HCT116 (cell line): Measurements from ENCODE around the gene CDH9. TPM values are rescaled to one million over a fixed set of nuclear protein-coding genes. Genes with fewer than 3 reads are reported as not detected.

ENCODE experiments used
- ATAC-seq: fragments of 200-7000 bp; cut with Tn5 transposase; 2 replicates; pipeline ENCODE4 v1.9.1; 2020; ENCODE audit warnings: mild to moderate bottlenecking, moderate library complexity
- BruUV-seq: library from RNA; stranded (reverse); fragments of 400-500 nt; replicated peaks from 2 replicates; lab custom pipeline; 2021; lab: Mats Ljungman, UMichigan
- CTCF ChIA-PET: fragments of 300-600 bp; sonication (Branson Sonifier 250); formaldehyde crosslinking; loops from one replicate; lab custom pipeline; 2021; ENCODE audit warnings: antibody characterized with exemption; lab: Charles Lee
- POLR2A ChIA-PET: fragments of 300-600, 350-600 bp; sonication (Branson Sonifier 250); formaldehyde crosslinking; loops from one replicate; lab custom pipeline; 2021; ENCODE audit warnings: antibody characterized with exemption; lab: Charles Lee
- RAD21 ChIA-PET, 2 experiments: fragments of 300-600 bp; sonication (Branson Sonifier 250); formaldehyde crosslinking; loops; one replicate each; lab custom pipeline; 2023; ENCODE audit warnings: low total read pairs in 2 of 2; ENCODE audit not compliant: uncharacterized antibody in 2 of 2, unreplicated experiment in 2 of 2, low non-redundant PET in 1 of 2; lab: Charles Lee
- DNase-seq: peaks from one replicate; pipeline ENCODE4 v3.0.0-alpha.2; 2010; ENCODE audit warnings: low read depth, low spot score
- H2AFZ ChIP-seq: fragments of 200-600 bp; shearing (Covaris generic), sonication (generic); 2 replicates; pipeline ENCODE4 v1.6.1; 2017; ENCODE audit warnings: low read depth, mixed run types, mixed read lengths, antibody characterized with exemption, low read length; ENCODE audit not compliant: poor library complexity, severe bottlenecking
- H3K27ac ChIP-seq: 2 replicates; pipeline ENCODE4 v1.5.1; 2012; ENCODE audit warnings: low read depth, low read length
- H3K27me3 ChIP-seq: fragments of 200-600 bp; sonication (generic); 2 replicates; pipeline ENCODE4 v1.6.1; 2016; ENCODE audit warnings: mixed run types, low read length, mixed read lengths; ENCODE audit not compliant: insufficient read depth
- H3K36me3 ChIP-seq, 2 experiments: fragments of 200-500 bp in 1 of 2; fragments of 200-600 bp in 1 of 2; sonication (Bioruptor generic) in 1 of 2; sonication (generic) in 1 of 2; 2 replicates each; pipeline versions ENCODE4 v1.5.1 to v1.6.1; 2014 to 2016; ENCODE audit warnings: low read length in 2 of 2, inconsistent platforms in 1 of 2, mixed read lengths in 1 of 2, mixed run types in 1 of 2; ENCODE audit not compliant: insufficient read depth in 2 of 2, control insufficient read depth in 1 of 2
- H3K4me1 ChIP-seq, 2 experiments: fragments of 200-600 bp in 1 of 2; sonication (generic) in 1 of 2; 2 replicates each; pipeline versions ENCODE4 v1.5.1 to v1.6.1; 2012 to 2017; ENCODE audit warnings: low read length in 2 of 2, inconsistent platforms in 1 of 2, mild to moderate bottlenecking in 1 of 2, mixed read lengths in 1 of 2, mixed run types in 1 of 2, moderate library complexity in 1 of 2; ENCODE audit not compliant: insufficient read depth in 2 of 2, control insufficient read depth in 1 of 2
- H3K4me2 ChIP-seq: fragments of 200-600 bp; sonication (generic); 2 replicates; pipeline ENCODE4 v1.6.1; 2017; ENCODE audit warnings: mixed run types, low read length, mixed read lengths
- H3K4me3 ChIP-seq, 2 experiments: fragments of 200-600 bp in 1 of 2; sonication (generic) in 1 of 2; replicated peaks in 1 of 2; 2 replicates each; pipeline ENCODE4 v1.5.1; 2011 to 2016; ENCODE audit warnings: low read length in 2 of 2, control low read depth in 1 of 2, low read depth in 1 of 2, mild to moderate bottlenecking in 1 of 2, mixed read lengths in 1 of 2, mixed run types in 1 of 2
- H3K79me2 ChIP-seq: fragments of 200-600 bp; sonication (generic); 2 replicates; pipeline ENCODE4 v1.6.1; 2017; ENCODE audit warnings: mild to moderate bottlenecking, mixed run types, low read length, moderate library complexity, mixed read lengths; ENCODE audit not compliant: insufficient read depth
- H3K9ac ChIP-seq: fragments of 200-600 bp; sonication (generic); 2 replicates; pipeline ENCODE4 v1.6.1; 2016; ENCODE audit warnings: low read length, mixed read lengths
- H3K9me2 ChIP-seq: fragments of 200-600 bp; sonication (generic), shearing (Covaris generic); 2 replicates; pipeline ENCODE4 v1.6.1; 2017; ENCODE audit warnings: mixed run types, mild to moderate bottlenecking, moderate library complexity; ENCODE audit not compliant: insufficient read depth
- H3K9me3 ChIP-seq, 2 experiments: fragments of 200-500 bp in 1 of 2; fragments of 200-600 bp in 1 of 2; sonication (Bioruptor generic) in 1 of 2; sonication (generic) in 1 of 2; 2 replicates each; pipeline ENCODE4 v1.6.1; 2014 to 2017; ENCODE audit warnings: low read length in 2 of 2, mixed read lengths in 2 of 2, inconsistent platforms in 1 of 2, low read depth in 1 of 2, mild to moderate bottlenecking in 1 of 2, mixed run types in 1 of 2, moderate library complexity in 1 of 2; ENCODE audit not compliant: control insufficient read depth in 1 of 2, insufficient read depth in 1 of 2
- H4K20me1 ChIP-seq: fragments of 200-600 bp; sonication (generic), shearing (Covaris generic); 2 replicates; pipeline ENCODE4 v1.6.1; 2017; ENCODE audit warnings: mixed run types, mild to moderate bottlenecking, moderate library complexity; ENCODE audit not compliant: insufficient read depth
- CEBPB ChIP-seq: IDR thresholded peaks from 2 replicates; pipeline ENCODE4 v1.6.1; 2012; ENCODE audit warnings: low read depth
- EGR1 ChIP-seq: IDR thresholded peaks from 2 replicates; pipeline ENCODE4 v1.6.1; 2012; ENCODE audit warnings: low read depth
- ELF1 ChIP-seq: IDR thresholded peaks from 2 replicates; pipeline ENCODE4 v1.6.1; 2012; ENCODE audit warnings: low read depth, borderline replicate concordance
- EZH2 ChIP-seq: fragments of 200-600 bp; sonication (generic); IDR thresholded peaks from 2 replicates; pipeline ENCODE4 v1.6.1; 2017; ENCODE audit warnings: antibody characterized with exemption, mixed run types
- POLR2A ChIP-seq: IDR thresholded peaks from 2 replicates; pipeline ENCODE4 v1.7.0; 2011; ENCODE audit warnings: borderline replicate concordance; ENCODE audit not compliant: insufficient read depth, insufficient read length; ENCODE audit errors: extremely low read depth
- POLR2AphosphoS5 ChIP-seq: IDR thresholded peaks from 2 replicates; pipeline ENCODE4 v1.6.1; 2011; ENCODE audit warnings: mild to moderate bottlenecking, low read depth, low read length, moderate library complexity
- RAD21 ChIP-seq: IDR thresholded peaks from 2 replicates; pipeline ENCODE4 v1.6.1; 2012; ENCODE audit warnings: low read depth, mild to moderate bottlenecking
- SP1 ChIP-seq: IDR thresholded peaks from 2 replicates; pipeline ENCODE4 v1.6.1; 2012; ENCODE audit warnings: low read depth
- SRF ChIP-seq: IDR thresholded peaks from 2 replicates; pipeline ENCODE4 v1.6.1; 2012; ENCODE audit warnings: low read depth
- ZFX ChIP-seq: fragments of 450-650 bp; IDR thresholded peaks from 2 replicates; pipeline ENCODE4 v1.6.1; 2017
- ZNF274 ChIP-seq: fragments of 200-500 bp; sonication (Bioruptor generic); IDR thresholded peaks from 2 replicates; pipeline ENCODE4 v1.6.1; 2014; ENCODE audit warnings: mild to moderate bottlenecking, low read depth, low read length, inconsistent platforms
- intact Hi-C: fragments of 100-400 bp; cut with micrococcal nuclease; formaldehyde crosslinking; loops from 2 replicates; pipeline ENCODE4 v1.10.0; 2022
- total RNA-seq: library from RNA; stranded (reverse); gene quantifications from one replicate; pipeline ENCODE4 v1.2.1, GENCODE V29; 2021; ENCODE audit not compliant: unreplicated experiment
- TF ChIP-seq, protein P1 (sequence below): IDR thresholded peaks from 2 replicates; pipeline ENCODE4 v1.6.1; 2012
- TF ChIP-seq, protein P2 (sequence below): IDR thresholded peaks from 2 replicates; pipeline ENCODE4 v1.6.1; 2011; ENCODE audit warnings: mild to moderate bottlenecking, low read length, moderate library complexity; ENCODE audit not compliant: insufficient replicate concordance; ENCODE audit errors: extremely low read depth
- TF ChIP-seq, protein P3 (sequence below): IDR thresholded peaks from 2 replicates; pipeline ENCODE4 v1.6.1; 2012; ENCODE audit warnings: low read depth
- TF ChIP-seq, protein P4 (sequence below), 3 experiments: fragments of 200-600 bp in 1 of 3; sonication (generic) in 1 of 3; IDR thresholded peaks in 2 of 3; conservative IDR thresholded peaks in 1 of 3; 2 replicates each; pipeline ENCODE4 v1.5.1; 2012 to 2017; ENCODE audit warnings: low read depth in 2 of 3, low read length in 2 of 3, antibody characterized with exemption in 1 of 3, borderline replicate concordance in 1 of 3, control low read depth in 1 of 3, mild to moderate bottlenecking in 1 of 3, mixed read lengths in 1 of 3, mixed run types in 1 of 3, moderate library complexity in 1 of 3; ENCODE audit not compliant: insufficient read depth in 1 of 3

Gene CDH9
- total RNA-seq, 1 experiment from 2014 or later, result not detected

DNA sequence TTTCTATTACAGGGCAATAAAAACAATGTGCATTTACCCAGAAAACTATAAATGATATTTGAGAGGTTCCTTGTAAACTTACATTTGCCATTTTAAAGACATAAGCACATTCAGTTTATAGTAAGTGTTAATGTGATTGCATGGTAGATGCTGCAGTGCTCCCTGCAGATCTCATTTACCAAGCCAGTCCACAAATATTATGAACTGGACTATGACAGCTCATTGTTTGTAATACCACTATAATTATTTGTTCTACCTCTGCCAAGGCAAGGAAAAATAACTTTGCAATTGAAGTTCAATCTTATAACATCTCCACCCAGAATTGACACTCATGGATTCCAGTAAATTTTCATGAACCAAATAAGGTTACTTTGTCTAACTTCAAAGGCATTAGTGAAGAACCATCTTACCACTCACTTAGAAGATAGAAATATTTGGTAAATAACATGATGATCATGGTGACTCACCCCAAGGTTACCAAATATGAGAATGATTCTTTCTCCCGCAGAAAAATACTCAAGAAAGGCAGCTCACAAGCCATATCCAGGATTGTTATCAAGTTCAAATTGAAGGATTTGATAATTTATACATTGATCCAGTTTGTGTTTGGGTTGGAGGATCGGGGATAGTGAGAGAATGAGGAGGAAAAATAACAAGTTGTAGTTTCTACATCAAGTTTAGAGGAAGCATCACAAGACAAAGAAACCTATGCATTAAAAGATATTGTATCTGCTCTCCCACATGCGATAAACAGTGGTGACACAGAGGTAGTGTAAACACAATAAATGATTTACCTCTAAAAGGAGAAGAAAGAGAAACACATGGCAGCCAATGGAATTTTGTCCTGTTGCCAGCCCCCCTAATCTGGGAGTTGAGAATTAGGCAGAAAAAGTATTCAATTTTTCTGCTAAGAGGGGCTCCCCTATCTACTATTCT lies 29.5 kb downstream of the CDH9 start:
- Histone ChIP-seq H3K79me2 (no peaks in the 10 kb centered on the region), H3K27me3 (no peaks in the 10 kb centered on the region), H3K36me3 (no peaks in the 10 kb centered on the region), H3K9me3 (peaks cover 7 to 30% of the 10 kb centered on the region in 2 experiments; a peak in 3 of 4 replicates), H2AFZ (no peak overlapping the region), H3K9ac (no peak overlapping the region), H4K20me1 (no peaks in the 10 kb centered on the region), H3K4me3 (no peak overlapping the region), H3K27ac (no peak overlapping the region), H3K4me1 (no peaks in the 10 kb centered on the region), H3K9me2 (no peaks in the 10 kb centered on the region), H3K4me2 (no peak overlapping the region)
- DNase-seq (no peak), ATAC-seq (no peak)
- ChIA-PET CTCF (no interaction called here), RAD21 (no interaction called here), POLR2A (no interaction called here)
- intact Hi-C loops, result no loop called here
- TF ChIP-seq SP1 (no peak), EGR1 (no peak), ELF1 (no peak), EZH2 (no peak), ZNF274 (no peak), POLR2A (no peak), POLR2AphosphoS5 (no peak), SRF (no peak), CEBPB (no peak), ZFX (no peak), RAD21 (no peak)
- TF ChIP-seq, protein P1, sequence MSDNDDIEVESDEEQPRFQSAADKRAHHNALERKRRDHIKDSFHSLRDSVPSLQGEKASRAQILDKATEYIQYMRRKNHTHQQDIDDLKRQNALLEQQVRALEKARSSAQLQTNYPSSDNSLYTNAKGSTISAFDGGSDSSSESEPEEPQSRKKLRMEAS, result no peak
- TF ChIP-seq, protein P2, sequence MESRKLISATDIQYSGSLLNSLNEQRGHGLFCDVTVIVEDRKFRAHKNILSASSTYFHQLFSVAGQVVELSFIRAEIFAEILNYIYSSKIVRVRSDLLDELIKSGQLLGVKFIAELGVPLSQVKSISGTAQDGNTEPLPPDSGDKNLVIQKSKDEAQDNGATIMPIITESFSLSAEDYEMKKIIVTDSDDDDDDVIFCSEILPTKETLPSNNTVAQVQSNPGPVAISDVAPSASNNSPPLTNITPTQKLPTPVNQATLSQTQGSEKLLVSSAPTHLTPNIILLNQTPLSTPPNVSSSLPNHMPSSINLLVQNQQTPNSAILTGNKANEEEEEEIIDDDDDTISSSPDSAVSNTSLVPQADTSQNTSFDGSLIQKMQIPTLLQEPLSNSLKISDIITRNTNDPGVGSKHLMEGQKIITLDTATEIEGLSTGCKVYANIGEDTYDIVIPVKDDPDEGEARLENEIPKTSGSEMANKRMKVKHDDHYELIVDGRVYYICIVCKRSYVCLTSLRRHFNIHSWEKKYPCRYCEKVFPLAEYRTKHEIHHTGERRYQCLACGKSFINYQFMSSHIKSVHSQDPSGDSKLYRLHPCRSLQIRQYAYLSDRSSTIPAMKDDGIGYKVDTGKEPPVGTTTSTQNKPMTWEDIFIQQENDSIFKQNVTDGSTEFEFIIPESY, result no peak
- TF ChIP-seq, protein P3, sequence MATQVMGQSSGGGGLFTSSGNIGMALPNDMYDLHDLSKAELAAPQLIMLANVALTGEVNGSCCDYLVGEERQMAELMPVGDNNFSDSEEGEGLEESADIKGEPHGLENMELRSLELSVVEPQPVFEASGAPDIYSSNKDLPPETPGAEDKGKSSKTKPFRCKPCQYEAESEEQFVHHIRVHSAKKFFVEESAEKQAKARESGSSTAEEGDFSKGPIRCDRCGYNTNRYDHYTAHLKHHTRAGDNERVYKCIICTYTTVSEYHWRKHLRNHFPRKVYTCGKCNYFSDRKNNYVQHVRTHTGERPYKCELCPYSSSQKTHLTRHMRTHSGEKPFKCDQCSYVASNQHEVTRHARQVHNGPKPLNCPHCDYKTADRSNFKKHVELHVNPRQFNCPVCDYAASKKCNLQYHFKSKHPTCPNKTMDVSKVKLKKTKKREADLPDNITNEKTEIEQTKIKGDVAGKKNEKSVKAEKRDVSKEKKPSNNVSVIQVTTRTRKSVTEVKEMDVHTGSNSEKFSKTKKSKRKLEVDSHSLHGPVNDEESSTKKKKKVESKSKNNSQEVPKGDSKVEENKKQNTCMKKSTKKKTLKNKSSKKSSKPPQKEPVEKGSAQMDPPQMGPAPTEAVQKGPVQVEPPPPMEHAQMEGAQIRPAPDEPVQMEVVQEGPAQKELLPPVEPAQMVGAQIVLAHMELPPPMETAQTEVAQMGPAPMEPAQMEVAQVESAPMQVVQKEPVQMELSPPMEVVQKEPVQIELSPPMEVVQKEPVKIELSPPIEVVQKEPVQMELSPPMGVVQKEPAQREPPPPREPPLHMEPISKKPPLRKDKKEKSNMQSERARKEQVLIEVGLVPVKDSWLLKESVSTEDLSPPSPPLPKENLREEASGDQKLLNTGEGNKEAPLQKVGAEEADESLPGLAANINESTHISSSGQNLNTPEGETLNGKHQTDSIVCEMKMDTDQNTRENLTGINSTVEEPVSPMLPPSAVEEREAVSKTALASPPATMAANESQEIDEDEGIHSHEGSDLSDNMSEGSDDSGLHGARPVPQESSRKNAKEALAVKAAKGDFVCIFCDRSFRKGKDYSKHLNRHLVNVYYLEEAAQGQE, result no peak
- TF ChIP-seq, protein P4, sequence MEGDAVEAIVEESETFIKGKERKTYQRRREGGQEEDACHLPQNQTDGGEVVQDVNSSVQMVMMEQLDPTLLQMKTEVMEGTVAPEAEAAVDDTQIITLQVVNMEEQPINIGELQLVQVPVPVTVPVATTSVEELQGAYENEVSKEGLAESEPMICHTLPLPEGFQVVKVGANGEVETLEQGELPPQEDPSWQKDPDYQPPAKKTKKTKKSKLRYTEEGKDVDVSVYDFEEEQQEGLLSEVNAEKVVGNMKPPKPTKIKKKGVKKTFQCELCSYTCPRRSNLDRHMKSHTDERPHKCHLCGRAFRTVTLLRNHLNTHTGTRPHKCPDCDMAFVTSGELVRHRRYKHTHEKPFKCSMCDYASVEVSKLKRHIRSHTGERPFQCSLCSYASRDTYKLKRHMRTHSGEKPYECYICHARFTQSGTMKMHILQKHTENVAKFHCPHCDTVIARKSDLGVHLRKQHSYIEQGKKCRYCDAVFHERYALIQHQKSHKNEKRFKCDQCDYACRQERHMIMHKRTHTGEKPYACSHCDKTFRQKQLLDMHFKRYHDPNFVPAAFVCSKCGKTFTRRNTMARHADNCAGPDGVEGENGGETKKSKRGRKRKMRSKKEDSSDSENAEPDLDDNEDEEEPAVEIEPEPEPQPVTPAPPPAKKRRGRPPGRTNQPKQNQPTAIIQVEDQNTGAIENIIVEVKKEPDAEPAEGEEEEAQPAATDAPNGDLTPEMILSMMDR (IDR thresholded peaks at IDR 0.05 in 2 of 3, conservative IDR thresholded peaks at IDR 0.05 in 1 of 3; ENCODE audit: borderline replicate concordance in 1 of 3, insufficient read depth in 1 of 3, low read depth in 2 of 3, low read length in 2 of 3), result no peak
- BruUV-seq, result no TSS peak
